GM21390 (cell line): ENCODE measurements around the gene HERPUD1.
"Not testable (repeated sequence)": the region's sequence is repeated elsewhere in the genome, so short reads cannot be mapped to it uniquely, and the experiment has no call there.

Source experiments
- ATAC-seq: cut with Tn5 transposase; IDR thresholded peaks from one replicate; pipeline ENCODE4 v1.9.1; 2021; ENCODE audit not compliant: unreplicated experiment

HERPUD1 gene

GRCh38 chr16:56933828-56934598 is 2.1 kb downstream of the HERPUD1 start:
- ATAC-seq: no peak

- ATAC-seq: not testable (repeated sequence)
Observed at GRCh38 chr16:56934599-56935145, 2.7 kb downstream of the HERPUD1 start.

- no peak for ATAC-seq
Observed at GRCh38 chr16:56935201-56935600, 3.3 kb downstream of the HERPUD1 start.

GRCh38 chr16:56936491-56936890 is 4.5 kb downstream of the HERPUD1 start:
- no peak for ATAC-seq

GRCh38 chr16:56936950-56937349 is 5.0 kb downstream of the HERPUD1 start:
- no peak for ATAC-seq

GRCh38 chr16:56938664-56939513 is 6.9 kb downstream of the HERPUD1 start:
- no peak for ATAC-seq

GRCh38 chr16:56939801-56940200 is 7.9 kb downstream of the HERPUD1 start:
- no peak for ATAC-seq

GRCh38 chr16:56941092-56941491 is 9.2 kb downstream of the HERPUD1 start:
- ATAC-seq: no peak

GRCh38 chr16:56941856-56942331 is 10.0 kb downstream of the HERPUD1 start:
- ATAC-seq: no peak

GRCh38 chr16:56943761-56944375 is 11.9 kb downstream of the HERPUD1 start:
- no peak for ATAC-seq

GRCh38 chr16:56944954-56945839 is 13.3 kb downstream of the HERPUD1 start:
- ATAC-seq: no peak

GRCh38 chr16:56945847-56946527 is 14.0 kb downstream of the HERPUD1 start:
- no peak for ATAC-seq

- ATAC-seq: no peak
Observed at GRCh38 chr16:56946767-56947603, 15.0 kb downstream of the HERPUD1 start.

GRCh38 chr16:56947604-56947995 is 15.7 kb downstream of the HERPUD1 start:
- no peak for ATAC-seq

GRCh38 chr16:56948234-56948633 is 16.3 kb downstream of the HERPUD1 start:
- no peak for ATAC-seq

- ATAC-seq: no peak
Observed at GRCh38 chr16:56950051-56950450, 18.1 kb downstream of the HERPUD1 start.

- no peak for ATAC-seq
Observed at GRCh38 chr16:56950455-56950854, 18.5 kb downstream of the HERPUD1 start.

- ATAC-seq: peak; percentile 66
Observed at GRCh38 chr16:56950881-56951771, 19.2 kb downstream of the HERPUD1 start.
